B cell (primary cell): ENCODE data around the gene RTL5. TPM values are rescaled to one million over a fixed set of nuclear protein-coding genes. Genes with fewer than 3 reads are reported as not detected.

ENCODE experiments used
- ATAC-seq: fragments of 200-7000 bp; cut with Tn5 transposase; one replicate; pipeline ENCODE4 v1.10.0; 2021; ENCODE audit warnings: low read depth, mild to moderate bottlenecking, moderate number of reproducible peaks, moderate library complexity
- CTCF ChIA-PET: fragments of 350-600 bp; sonication (Branson Sonifier 250); formaldehyde crosslinking; loops from one replicate; lab custom pipeline; 2021; ENCODE audit warnings: antibody characterized with exemption, inconsistent platforms; lab: Charles Lee
- POLR2A ChIA-PET: fragments of 350-600 bp; sonication (Branson Sonifier 250); formaldehyde crosslinking; loops from one replicate; lab custom pipeline; 2021; ENCODE audit warnings: antibody characterized with exemption; lab: Charles Lee
- DNase-seq: peaks from one replicate; pipeline ENCODE4 v3.0.0; 2013
- H2AFZ ChIP-seq: 2 replicates; pipeline ENCODE4 v1.6.1; 2012; ENCODE audit warnings: mild to moderate bottlenecking, low read depth, low read length; ENCODE audit not compliant: insufficient read depth, poor library complexity, severe bottlenecking
- H3K27ac ChIP-seq, 2 donors: 1 replicate in 1 of 2; 2 replicates in 1 of 2; pipeline ENCODE4 v1.5.1; 2012 to 2013; ENCODE audit warnings: low read length in 2 of 2, mild to moderate bottlenecking in 2 of 2, moderate library complexity in 1 of 2
- H3K27me3 ChIP-seq, 4 experiments: fragments of 200-600 bp in 1 of 4; sonication (generic) in 1 of 4; replicated peaks in 1 of 4; 1 replicate in 2 of 4; 2 replicates in 2 of 4; pipeline versions ENCODE4 v1.6.1 to v1.7.0; 2013 to 2016; ENCODE audit warnings: low read length in 3 of 4, mild to moderate bottlenecking in 2 of 4, mixed read lengths in 1 of 4, moderate library complexity in 1 of 4; ENCODE audit not compliant: insufficient read depth in 4 of 4, control insufficient read depth in 3 of 4; ENCODE audit errors: control extremely low read depth in 1 of 4
- H3K36me3 ChIP-seq, 2 experiments: replicated peaks in 1 of 2; 1 replicate in 1 of 2; 2 replicates in 1 of 2; pipeline versions ENCODE4 v1.6.1 to v1.7.1; 2013; ENCODE audit warnings: low read length in 1 of 2; ENCODE audit not compliant: insufficient read depth in 2 of 2, control insufficient read depth in 1 of 2; ENCODE audit errors: control extremely low read depth in 1 of 2, extremely low read depth in 1 of 2
- H3K4me1 ChIP-seq, 2 donors: fragments of 200-600 bp in 1 of 2; sonication (generic) in 1 of 2; 1 replicate in 1 of 2; 2 replicates in 1 of 2; pipeline versions ENCODE4 v1.5.1 to v1.6.1; 2013 to 2017; ENCODE audit warnings: low read length in 2 of 2; ENCODE audit not compliant: control insufficient read depth in 2 of 2, insufficient read depth in 2 of 2
- H3K4me2 ChIP-seq: replicated peaks from 2 replicates; pipeline ENCODE3; 2012; ENCODE audit warnings: mild to moderate bottlenecking, low read depth, low read length; ENCODE audit not compliant: poor library complexity, severe bottlenecking
- H3K4me3 ChIP-seq, 5 experiments: fragments of 200-600 bp in 1 of 5; sonication (generic) in 1 of 5; 1 replicate in 3 of 5; 2 replicates in 2 of 5; pipeline versions ENCODE4 v1.5.1 to v1.7.0; 2011 to 2016; ENCODE audit warnings: low read length in 4 of 5, mild to moderate bottlenecking in 4 of 5, low read depth in 2 of 5, control low read depth in 1 of 5, moderate library complexity in 1 of 5; ENCODE audit not compliant: insufficient read depth in 1 of 5; ENCODE audit errors: control extremely low read depth in 1 of 5, extremely low read depth in 1 of 5
- H3K79me2 ChIP-seq: fragments of 200-600 bp; sonication (generic); one replicate; pipeline ENCODE4 v1.6.0; 2016; ENCODE audit warnings: low read length; ENCODE audit not compliant: control insufficient read depth, insufficient read depth
- H3K9ac ChIP-seq: fragments of 200-600 bp; sonication (generic); 2 replicates; pipeline ENCODE4 v1.6.1; 2017; ENCODE audit warnings: mild to moderate bottlenecking, low read length, moderate library complexity
- H3K9me3 ChIP-seq, 3 donors: one replicate each; pipeline versions ENCODE4 v1.6.1 to v1.7.1; 2013; ENCODE audit warnings: low read length in 2 of 3; ENCODE audit not compliant: control insufficient read depth in 2 of 3, insufficient read depth in 1 of 3; ENCODE audit errors: control extremely low read depth in 1 of 3
- H4K20me1 ChIP-seq: 2 replicates; pipeline ENCODE4 v1.6.0; 2012; ENCODE audit warnings: mild to moderate bottlenecking, low read length; ENCODE audit not compliant: insufficient read depth, control insufficient read depth, poor library complexity, severe bottlenecking
- H3K27ac Mint-ChIP-seq: one replicate; pipeline ENCODE4 v1.8.0; 2021; ENCODE audit warnings: mixed read lengths
- H3K27me3 Mint-ChIP-seq: one replicate; pipeline ENCODE4 v1.8.0; 2021; ENCODE audit warnings: mixed read lengths
- H3K4me1 Mint-ChIP-seq: one replicate; pipeline ENCODE4 v1.8.0; 2021; ENCODE audit warnings: mixed read lengths
- H3K4me3 Mint-ChIP-seq: one replicate; pipeline ENCODE4 v1.8.0; 2021; ENCODE audit warnings: mixed read lengths
- H3K9me3 Mint-ChIP-seq: one replicate; pipeline ENCODE4 v1.8.0; 2022; ENCODE audit warnings: mixed read lengths; ENCODE audit not compliant: insufficient read depth
- EZH2 ChIP-seq: IDR thresholded peaks from 2 replicates; pipeline ENCODE4 v1.6.1; 2012; ENCODE audit warnings: borderline replicate concordance, low read depth, mild to moderate bottlenecking, moderate library complexity, low read length; ENCODE audit not compliant: insufficient read depth, poor library complexity, severe bottlenecking
- WGBS: methylation state at CpG from one replicate; pipeline ENCODE4 v1.1.5; 2013; ENCODE audit warnings: missing lambda C conversion rate; ENCODE audit not compliant: insufficient coverage; 5-methylcytosine and 5-hydroxymethylcytosine counted together
- intact Hi-C: fragments of 100-400 bp; cut with micrococcal nuclease; formaldehyde crosslinking; loops from one replicate; pipeline ENCODE4 v1.10.0; 2022
- polyA plus RNA-seq: library from polyadenylated mRNA; depleted of rRNA; stranded (reverse); fragments of >200 nt; gene quantifications from 2 replicates; pipeline ENCODE4 v1.2.3, GENCODE V29; 2012
- total RNA-seq, 2 donors: library from RNA; stranded (reverse); fragments of 120-200 nt in 1 of 2; gene quantifications; 1 replicate in 1 of 2; 2 replicates in 1 of 2; pipeline versions ENCODE4 v1.2.3 to v1.2.4, GENCODE V29; 2013 to 2022
- TF ChIP-seq, protein P1 (sequence below): fragments of 200-600 bp; IDR thresholded peaks from one replicate; pipeline ENCODE4 v1.8.0; 2022; ENCODE audit warnings: antibody characterized with exemption, mild to moderate bottlenecking

Gene RTL5
- total and polyA plus RNA-seq, 2 donors (not counting 1 experiment from before 2014, with no cell fraction given) = 1.0 to 22.4 TPM

GRCh38 chrX:72102126-72102525 is 29.6 kb downstream of the RTL5 start:
- H2AFZ ChIP-seq = no peak overlapping the region
- ChIA-PET CTCF (interaction anchor here (0.9 to 1.7 kb wide), 4 partner anchors 24 to 103 kb away, joined by 3 to 8 read pairs (median 3); no protein-coding TSS in a partner anchor), POLR2A (no interaction called here)
- no peaks in the 10 kb centered on the region for H4K20me1 ChIP-seq
- Mint-ChIP-seq H3K27ac (peak overlapping the region; percentile 32), H3K4me3 (peak overlapping the region; percentile 42), H3K27me3 (no peaks in the 10 kb centered on the region), H3K4me1 (peaks cover 48% of the 10 kb centered on the region), H3K9me3 (no peaks in the 10 kb centered on the region)
- H3K4me2 ChIP-seq = peak overlapping the region; percentile 62
- no peaks in the 10 kb centered on the region for H3K9me3 ChIP-seq
- TF ChIP-seq, protein P1, sequence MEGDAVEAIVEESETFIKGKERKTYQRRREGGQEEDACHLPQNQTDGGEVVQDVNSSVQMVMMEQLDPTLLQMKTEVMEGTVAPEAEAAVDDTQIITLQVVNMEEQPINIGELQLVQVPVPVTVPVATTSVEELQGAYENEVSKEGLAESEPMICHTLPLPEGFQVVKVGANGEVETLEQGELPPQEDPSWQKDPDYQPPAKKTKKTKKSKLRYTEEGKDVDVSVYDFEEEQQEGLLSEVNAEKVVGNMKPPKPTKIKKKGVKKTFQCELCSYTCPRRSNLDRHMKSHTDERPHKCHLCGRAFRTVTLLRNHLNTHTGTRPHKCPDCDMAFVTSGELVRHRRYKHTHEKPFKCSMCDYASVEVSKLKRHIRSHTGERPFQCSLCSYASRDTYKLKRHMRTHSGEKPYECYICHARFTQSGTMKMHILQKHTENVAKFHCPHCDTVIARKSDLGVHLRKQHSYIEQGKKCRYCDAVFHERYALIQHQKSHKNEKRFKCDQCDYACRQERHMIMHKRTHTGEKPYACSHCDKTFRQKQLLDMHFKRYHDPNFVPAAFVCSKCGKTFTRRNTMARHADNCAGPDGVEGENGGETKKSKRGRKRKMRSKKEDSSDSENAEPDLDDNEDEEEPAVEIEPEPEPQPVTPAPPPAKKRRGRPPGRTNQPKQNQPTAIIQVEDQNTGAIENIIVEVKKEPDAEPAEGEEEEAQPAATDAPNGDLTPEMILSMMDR = no peak
- H3K27ac ChIP-seq = no peak overlapping the region
- no peaks in the 10 kb centered on the region for H3K79me2 ChIP-seq
- no peak for ATAC-seq
- DNase-seq = no peak
- peaks cover 31 to 46% of the 10 kb centered on the region in 2 donors for H3K4me1 ChIP-seq
- peaks cover 0 to 18% (median 2%) of the 10 kb centered on the region in 4 experiments for H3K27me3 ChIP-seq
- no peak overlapping the region for H3K9ac ChIP-seq
- intact Hi-C loops = no loop called here
- peak overlapping the region in 1 of 5 experiments; percentile 8 for H3K4me3 ChIP-seq
- WGBS = no CpG with 5 or more reads among the region's 2 CpGs
- no peaks in the 10 kb centered on the region for H3K36me3 ChIP-seq

DNA sequence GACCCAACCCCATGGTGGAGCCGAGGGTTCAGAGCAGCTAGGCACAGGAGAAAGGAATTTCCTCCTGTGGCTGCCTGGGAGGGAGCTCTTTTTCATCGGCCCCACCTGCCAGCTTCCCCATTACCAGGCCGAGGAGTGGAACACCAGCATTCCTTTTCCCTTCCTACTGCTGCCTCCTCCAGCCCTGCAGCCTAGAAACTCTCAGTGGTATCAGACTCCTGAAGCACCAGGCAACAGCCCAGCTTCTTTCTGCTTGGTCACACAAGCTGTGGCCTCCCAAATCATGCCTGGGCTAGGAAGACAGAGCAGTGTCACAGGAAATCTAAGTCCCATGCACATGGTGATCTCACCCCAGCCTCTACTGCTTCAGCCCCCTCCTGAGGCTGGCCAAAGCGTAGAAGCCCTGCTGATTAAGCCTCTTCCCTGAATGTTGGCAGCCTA is 30.1 kb downstream of the RTL5 start:
- 19% methylated on average over 2 of the region's 4 CpGs for WGBS
- no peaks in the 10 kb centered on the region for H3K27me3 Mint-ChIP-seq
- Histone ChIP-seq H3K27ac (peak overlapping the region in 1 of 2 donors; percentile 59), H3K4me2 (peak overlapping the region; percentile 62), H4K20me1 (no peaks in the 10 kb centered on the region), H3K9ac (peak overlapping the region; percentile 32), H3K27me3 (peaks cover 0 to 18% (median 2%) of the 10 kb centered on the region in 4 experiments), H3K4me3 (peak overlapping the region in 1 of 5 experiments; percentile 16), H3K36me3 (no peaks in the 10 kb centered on the region), H2AFZ (no peak overlapping the region), H3K4me1 (peaks cover 33 to 50% of the 10 kb centered on the region in 2 donors), H3K9me3 (no peaks in the 10 kb centered on the region), H3K79me2 (no peaks in the 10 kb centered on the region)
- H3K9me3 Mint-ChIP-seq = no peaks in the 10 kb centered on the region
- peaks cover 53% of the 10 kb centered on the region for H3K4me1 Mint-ChIP-seq
- no peak for TF ChIP-seq EZH2
- TF ChIP-seq, protein P1 = no peak
- no peak overlapping the region for H3K27ac Mint-ChIP-seq
- H3K4me3 Mint-ChIP-seq = peak overlapping the region; percentile 80
- ATAC-seq = no peak
- DNase-seq = no peak
- intact Hi-C loops = loop anchor here (2.0 kb wide), 1 partner anchor 25 kb away; no protein-coding TSS in a partner anchor
- ChIA-PET POLR2A (no interaction called here), CTCF (interaction anchor here (1.0 to 1.7 kb wide), 3 partner anchors 25 to 102 kb away, joined by 3 to 8 read pairs (median 3); no protein-coding TSS in a partner anchor)
